HS-27A (cell line): ENCODE measurements around the gene CRYZ.
"Not testable (repeated sequence)": the region's sequence is repeated elsewhere in the genome, so short reads cannot be mapped to it uniquely, and the experiment has no call there.

ENCODE experiments used
- DNase-seq: peaks from one replicate; pipeline ENCODE4 v3.0.0-alpha.2; 2012; ENCODE audit warnings: low read depth, missing footprints

Gene CRYZ, protein sequence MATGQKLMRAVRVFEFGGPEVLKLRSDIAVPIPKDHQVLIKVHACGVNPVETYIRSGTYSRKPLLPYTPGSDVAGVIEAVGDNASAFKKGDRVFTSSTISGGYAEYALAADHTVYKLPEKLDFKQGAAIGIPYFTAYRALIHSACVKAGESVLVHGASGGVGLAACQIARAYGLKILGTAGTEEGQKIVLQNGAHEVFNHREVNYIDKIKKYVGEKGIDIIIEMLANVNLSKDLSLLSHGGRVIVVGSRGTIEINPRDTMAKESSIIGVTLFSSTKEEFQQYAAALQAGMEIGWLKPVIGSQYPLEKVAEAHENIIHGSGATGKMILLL

DNA sequence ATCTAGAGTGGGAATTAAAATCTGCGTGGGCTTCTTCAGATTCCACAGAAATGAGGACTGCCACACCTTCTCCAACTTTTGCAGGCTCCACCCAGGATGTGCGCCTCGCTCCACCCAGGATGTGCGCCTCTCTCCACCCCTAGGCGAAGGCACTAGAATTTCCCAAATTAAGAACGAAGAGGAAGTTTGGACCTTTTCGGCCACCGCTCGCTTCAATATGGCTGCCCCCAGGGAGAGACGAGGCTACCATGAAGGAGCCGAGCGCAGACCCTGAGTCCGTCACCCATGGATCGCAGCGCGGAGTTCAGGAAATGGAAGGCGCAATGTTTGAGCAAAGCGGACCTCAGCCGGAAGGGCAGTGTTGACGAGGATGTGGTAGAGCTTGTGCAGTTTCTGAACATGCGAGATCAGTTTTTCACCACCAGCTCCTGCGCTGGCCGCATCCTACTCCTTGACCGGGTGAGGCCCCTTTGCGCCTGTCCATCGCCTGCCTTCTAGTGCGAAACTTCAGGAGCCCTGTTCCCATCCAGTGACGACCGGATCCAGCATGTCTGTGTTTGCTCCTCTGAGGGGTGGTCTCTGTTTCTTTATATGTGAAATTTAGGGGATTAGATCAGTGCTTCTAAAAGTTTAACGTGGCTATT is at the start of gene CRYZ, which contains the start of gene TYW3:
Gene CRYZ, minus strand, starts transcription at position 91 of the 644 bp plus-strand sequence. CDS start 8,229 bp downstream, outside the sequence.
Gene TYW3, plus strand, starts transcription at position 193 of the 644 bp plus-strand sequence. Its CDS starts 93 bp downstream, at position 286.
- peak; percentile 94 for DNase-seq

DNA sequence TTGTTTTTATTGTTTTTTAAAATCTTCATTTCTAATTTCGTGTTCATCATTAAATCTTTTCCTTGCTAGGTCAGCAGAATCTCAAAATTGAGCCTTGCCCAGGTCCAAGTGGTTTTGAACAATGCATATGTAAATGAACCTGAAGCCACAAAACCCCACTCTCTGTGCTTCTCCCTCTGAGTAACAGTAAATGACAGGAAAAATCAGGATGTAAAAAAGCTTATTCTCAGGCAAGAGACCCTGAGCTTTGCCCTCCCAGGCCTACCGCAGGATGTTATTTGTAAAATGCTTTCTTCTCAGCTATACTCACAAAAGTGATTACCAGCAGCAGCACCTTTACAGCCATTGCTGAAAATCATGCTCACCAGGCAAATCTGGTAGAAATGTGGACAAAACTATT is 47.7 kb upstream of the CRYZ start:
- DNase-seq: no peak

DNA sequence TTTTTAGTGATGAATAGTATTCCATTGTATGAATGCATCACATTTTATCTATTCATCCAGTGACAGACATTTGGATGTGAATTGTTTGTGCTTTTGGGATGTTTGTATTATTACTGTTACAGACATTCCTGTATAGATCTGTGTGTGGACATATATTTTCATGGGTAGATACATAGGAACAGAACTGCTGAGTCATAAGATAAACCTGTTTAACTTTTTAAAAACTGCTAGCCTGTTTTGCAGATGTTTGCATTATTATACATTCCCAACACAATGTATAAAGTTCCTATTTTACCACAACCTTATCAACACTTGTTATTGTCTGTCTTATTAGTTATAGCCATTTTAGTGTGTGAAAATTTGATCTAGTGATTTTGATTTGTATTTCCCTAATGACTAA is 46.9 kb upstream of the CRYZ start:
- DNase-seq: no peak

DNA sequence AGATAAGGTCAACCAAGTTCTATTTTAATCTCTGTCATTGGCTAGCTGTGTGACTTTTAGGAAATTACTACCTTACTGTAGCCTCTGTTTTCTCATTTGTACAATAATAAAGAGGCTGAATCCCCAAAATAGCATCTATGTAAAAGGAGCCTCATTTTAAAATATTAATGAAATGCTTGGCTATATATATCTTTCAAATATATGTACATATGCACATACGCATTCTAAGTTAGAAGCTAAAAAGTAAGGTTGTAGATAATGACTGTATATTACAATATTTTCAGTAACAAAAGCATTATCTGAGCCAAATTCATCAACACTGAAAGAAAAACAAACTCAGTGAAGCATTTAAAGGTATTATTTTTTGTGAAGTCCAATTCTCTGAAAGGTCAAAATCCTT is 44.7 kb upstream of the CRYZ start:
- DNase-seq: no peak

DNA sequence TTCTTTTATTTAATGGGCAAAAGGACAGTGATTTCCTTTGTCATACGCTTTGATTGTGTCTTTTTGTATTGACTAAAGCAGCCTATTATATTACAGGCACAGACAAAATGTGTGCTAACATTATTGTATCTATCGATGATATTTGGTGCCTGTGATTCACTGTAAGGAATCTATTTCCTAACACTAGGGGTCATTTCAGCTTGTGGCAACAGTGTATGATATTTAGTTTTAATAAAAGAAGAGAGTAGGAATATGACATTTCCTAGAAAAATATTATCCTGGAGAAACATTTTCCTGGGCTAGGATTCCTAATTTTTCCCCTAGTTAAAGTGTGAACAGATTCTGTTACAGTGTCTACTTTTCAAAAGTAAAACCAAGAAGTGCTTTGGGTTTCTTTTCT is 42.9 kb upstream of the CRYZ start:
- DNase-seq: no peak

DNA sequence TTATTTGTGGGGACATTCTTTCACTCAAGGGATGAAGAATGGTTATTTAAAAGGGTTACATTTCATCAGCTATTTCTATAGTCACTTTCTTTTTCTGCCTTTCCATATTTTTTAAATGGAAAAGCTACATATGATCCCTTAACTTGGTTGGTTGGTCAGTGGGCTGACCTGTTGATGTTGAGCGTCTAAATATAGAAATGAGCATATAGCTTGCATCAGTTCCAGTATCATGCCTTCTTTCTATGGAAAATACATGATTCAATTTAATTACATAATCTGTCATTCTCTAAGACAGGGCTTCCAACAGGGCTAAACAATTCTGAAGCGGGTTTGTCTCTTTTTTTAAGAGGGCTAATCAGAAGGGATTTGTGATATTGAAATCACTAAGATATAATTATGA is 40.7 kb upstream of the CRYZ start:
- DNase-seq: no peak

DNA sequence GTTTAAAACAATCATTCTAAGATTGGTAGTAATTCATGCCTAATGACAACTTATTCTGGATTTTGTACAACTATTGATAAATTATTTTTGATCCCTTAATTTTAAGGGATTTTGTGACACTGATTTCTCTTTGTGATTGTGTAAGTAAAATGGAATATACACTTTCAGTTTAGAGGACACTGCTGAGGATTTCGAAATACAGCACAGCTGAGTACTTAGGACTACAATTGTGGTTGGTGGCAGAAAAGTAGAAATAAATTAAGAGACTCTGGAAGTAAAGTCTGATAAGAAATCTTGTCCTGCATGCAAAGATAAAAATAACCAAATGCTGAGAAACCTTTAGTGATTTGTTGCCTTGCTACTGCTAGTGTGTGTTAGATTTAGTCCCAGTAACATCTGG is 40.1 kb upstream of the CRYZ start:
- DNase-seq: no peak

DNA sequence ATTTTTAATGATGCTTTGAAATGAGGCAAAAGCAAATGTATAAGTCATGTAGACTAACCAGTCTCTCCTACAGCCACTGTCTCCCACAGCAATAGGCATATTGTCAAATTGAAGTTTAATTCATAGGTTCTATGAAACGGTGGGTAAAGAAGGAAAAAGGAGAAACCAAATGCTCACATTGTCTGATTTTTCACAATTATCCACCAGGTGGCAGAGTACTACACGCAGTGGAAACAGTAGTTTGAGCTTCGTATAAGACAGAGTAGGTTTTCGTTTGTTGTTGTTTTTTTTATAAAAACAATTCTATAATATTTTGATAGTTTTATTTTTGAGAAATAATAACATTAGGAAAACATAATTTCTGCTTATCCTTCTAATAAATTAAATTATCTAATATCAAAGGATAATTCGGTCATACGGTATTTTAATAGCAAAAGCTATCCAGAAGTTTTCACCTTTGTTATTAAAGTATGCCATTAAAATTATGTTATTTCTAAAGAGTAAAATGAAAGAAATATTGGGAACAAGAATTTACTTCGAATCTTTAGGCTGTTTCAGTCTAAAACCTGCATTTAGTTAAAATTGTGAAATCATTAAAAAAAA is 39.2 kb upstream of the CRYZ start:
- DNase-seq: peak; percentile 12

DNA sequence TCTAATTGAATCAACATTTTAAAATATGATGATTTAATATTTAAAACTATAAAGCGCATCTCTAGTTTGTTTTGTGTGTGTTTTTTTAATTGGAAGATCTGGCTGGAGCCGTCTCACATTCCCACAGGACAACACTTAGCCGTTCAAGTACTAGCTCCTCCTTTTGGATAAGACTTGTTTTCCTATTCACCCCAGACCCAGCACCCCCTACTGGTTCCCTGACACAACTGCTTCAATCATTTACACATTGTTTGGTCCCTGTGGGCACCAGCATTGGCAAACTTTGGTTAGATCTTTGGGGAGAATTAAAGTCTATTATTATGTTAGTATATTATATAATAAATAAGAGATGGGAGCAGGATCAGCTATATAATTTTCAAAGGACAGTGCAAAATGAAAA is 34.6 kb upstream of the CRYZ start:
- DNase-seq: peak; percentile 1

DNA sequence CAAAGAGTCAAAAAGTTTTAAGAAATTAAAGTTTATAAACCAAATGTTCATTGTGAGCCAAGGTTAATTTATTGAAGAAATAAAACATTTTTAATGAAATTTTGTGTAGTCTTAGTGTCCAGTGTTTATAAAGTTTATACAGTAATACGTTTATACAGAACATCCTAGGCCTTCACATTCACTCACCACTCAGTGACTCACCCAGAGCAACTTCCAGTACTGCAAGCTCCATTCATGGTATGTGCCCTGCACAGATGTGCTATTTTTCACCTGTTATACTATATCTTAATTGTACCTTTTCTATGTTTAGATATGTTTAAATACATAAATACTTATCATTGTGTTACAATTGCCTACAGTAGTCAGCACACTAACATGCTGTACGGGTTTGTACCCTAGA is 33.7 kb upstream of the CRYZ start:
- DNase-seq: no peak

DNA sequence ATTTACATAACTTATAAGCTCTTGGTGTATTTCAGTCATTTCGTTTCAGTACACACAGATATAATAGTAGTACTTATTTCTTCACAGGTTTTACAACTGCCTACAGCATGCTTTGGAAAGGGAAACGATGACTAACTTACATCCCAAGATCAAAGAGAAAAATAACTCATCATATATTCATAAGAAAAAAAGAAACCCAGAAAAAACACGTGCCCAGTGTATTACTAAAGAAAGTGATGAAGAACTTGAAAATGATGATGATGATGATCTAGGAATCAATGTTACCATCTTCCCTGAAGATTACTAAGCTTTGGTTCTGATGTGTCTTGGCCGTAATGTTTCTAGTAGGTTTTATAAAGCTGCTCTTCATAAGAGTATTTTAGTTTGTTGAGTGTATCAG is 31.0 kb upstream of the CRYZ start:
- DNase-seq: no peak

DNA sequence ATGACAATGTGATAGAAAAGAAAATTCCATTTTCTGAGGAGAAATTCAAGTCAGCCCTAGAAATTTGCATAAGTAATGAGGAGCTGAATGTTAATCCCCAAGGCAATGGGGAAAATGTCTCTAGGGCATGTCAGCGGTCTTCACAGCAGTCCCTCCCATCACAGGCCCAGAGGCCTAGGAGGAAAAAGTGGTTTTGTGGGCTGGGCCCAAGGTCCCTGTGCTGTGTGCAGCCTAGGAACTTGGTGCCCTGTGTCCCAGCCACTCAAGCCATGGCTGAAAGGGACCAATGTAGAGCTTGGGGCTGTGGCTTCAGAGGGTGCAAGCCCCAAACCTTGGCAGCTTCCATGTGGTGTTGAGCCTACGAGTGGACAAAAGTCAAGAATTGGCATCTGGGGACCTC is 23.8 kb upstream of the CRYZ start:
- DNase-seq: not testable (repeated sequence)

DNA sequence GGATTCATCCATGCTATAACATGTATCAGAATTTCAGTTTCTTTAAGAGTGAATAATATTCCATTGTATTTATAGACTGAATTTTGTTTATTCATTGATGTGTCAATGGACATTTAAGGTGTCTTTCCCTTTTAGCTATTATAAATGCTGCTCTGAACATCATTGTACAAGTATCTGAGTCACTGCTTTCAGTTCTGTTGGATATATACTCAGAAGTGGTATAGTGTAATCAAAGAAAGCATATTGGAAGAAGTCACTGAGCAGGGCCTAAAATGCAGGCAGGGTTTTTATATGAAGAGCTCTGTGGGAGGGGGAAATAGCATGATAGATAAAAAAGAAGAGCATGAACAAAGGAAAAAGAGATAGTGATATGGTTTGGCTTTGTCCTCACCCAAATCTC is 22.6 kb upstream of the CRYZ start:
- DNase-seq: no peak

DNA sequence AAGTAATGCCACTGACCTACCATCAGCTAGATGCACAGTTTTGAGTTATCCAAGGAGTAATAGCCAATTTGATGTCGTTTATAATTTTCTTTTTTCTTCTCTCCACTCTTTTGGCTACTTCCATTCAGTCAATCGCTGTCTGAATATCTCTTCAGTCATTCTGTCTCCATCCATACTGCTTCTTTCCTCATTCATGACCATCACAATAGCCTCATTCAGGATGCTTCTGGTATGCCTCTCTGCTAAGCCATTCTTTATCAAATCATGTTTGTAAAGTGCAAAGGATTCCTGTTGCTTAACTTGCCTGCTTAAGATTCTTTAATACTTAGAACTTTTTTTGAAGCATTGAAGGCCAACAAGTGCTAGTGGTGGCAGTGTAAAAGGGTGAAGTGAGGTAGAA is 20.3 kb upstream of the CRYZ start:
- DNase-seq: no peak

DNA sequence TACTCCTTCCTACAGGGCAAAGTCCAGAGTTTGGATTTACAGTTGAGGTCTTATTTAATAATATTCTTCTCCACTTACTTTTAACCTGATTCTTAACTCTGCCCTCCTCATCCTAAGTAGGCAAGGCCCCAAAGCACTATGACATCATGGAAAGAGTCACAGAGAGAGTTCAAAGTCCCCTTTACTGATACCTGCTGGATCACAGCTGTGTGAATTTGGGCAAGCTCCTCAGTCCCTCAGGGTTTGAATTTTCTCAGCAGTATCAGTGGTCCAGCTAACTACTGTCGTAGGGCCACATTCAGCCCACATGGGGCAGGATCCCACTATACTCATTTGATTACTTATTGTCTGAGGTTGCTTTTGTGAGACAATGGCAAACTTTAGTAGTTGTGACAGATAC is 16.1 kb upstream of the CRYZ start:
- no peak for DNase-seq

DNA sequence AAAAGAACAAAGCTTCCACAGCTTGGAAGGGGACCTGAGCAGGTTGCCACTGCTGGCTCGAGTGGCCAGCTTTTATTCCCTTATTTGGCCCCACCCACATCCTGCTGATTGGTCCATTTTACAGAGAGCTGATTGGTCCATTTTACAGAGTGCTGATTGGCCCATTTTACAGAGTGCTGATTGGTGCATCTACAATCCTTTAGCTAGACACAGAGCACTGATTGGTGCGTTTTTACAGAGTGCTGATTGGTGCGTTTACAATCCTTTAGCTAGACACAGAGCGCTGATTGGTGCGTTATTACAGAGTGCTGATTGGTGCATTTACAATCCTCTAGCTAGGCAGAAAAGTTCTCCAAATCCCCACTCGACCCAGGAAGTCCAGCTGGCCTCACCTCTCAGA is 12.4 kb upstream of the CRYZ start:
- not testable (repeated sequence) for DNase-seq

DNA sequence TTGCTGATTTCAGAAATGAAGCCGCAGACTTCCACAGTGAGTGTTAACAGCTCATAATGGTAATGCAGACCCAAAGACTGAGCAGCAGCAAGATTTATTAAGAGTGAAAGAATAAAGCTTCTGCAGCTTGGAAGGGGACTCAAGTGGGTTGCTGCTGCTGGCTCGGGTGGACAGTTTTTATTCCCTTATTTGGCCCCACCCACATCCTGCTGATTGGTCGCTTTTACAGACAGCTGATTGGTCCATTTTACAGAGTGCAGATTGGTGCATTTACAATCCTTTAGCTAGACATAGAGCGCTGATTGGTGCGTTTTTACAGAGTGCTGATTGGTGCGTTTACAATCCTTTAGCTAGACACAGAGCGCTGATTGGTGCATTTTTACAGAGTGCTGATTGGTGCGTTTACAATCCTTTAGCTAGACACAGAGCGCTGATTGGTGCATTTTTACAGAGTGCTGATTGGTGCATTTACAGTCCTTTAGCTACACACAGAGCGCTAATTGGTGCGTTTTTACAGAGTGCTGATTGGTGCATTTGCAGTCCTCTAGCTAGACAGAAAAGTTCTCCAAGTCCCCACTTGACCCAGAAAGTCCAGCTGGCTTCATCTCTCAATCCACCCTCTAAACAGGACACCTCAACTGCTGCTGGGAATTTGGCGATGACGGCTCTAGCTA is 7.6 kb upstream of the CRYZ start:
- DNase-seq: not testable (repeated sequence)

DNA sequence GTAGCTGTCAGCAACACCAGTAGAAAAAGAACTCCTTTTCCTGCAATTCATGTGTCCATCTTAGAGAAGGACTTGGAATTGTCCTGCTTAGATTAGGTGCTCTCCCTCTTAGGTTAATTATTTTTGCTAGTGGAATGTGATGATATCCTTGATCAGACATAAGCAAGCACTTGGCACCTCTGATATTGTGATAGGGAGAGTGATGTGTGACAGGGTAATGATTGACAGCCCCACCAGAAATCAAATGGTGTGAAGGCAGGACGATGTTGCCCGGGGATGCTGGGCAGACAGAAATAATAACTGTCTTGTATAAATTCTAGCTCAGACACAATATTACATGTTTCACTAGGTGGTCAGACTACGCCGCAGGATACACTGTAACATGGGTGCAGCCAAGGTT is 4.5 kb upstream of the CRYZ start:
- no peak for DNase-seq

DNA sequence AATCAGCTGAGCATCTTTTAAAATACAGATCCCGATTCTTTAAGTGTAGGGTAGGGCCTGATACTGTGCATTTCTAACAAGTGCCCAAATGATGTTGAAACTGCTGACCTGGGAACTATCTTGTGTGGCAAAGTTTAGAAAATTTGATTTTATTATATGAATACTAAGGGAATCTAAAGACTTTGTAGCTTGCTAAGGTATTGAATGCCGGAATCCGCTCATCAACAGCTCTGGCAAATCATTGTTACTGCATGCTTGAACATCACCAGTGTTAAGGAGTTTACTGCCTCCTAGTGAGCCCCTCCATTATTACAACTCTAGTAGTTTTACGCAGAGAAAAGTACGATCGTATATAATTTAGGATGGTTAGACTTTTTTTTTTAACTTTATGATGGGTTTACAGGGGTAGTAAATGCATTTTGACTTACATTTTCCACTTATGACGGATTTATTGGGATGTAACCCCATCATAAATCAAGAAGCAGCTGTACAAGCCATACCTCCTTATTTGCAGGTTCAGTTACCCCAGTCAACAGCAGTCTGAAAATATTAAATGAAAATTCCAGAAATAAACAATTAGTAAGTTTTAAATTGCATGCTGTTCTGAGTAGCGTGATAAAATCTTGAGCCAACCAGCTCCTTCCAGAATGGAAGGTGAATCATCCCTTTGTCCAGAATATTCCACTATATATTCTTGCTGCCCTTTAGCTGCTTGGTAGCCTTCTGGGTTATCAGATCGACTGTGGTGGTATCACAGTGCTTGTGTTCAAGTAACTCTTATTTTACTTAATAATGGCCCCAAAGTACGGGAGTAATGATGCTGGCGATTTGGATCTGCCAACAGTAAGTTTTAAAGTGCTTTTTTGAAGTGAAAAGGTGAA is 994 bp upstream of the CRYZ start:
- peak; percentile 62 for DNase-seq

DNA sequence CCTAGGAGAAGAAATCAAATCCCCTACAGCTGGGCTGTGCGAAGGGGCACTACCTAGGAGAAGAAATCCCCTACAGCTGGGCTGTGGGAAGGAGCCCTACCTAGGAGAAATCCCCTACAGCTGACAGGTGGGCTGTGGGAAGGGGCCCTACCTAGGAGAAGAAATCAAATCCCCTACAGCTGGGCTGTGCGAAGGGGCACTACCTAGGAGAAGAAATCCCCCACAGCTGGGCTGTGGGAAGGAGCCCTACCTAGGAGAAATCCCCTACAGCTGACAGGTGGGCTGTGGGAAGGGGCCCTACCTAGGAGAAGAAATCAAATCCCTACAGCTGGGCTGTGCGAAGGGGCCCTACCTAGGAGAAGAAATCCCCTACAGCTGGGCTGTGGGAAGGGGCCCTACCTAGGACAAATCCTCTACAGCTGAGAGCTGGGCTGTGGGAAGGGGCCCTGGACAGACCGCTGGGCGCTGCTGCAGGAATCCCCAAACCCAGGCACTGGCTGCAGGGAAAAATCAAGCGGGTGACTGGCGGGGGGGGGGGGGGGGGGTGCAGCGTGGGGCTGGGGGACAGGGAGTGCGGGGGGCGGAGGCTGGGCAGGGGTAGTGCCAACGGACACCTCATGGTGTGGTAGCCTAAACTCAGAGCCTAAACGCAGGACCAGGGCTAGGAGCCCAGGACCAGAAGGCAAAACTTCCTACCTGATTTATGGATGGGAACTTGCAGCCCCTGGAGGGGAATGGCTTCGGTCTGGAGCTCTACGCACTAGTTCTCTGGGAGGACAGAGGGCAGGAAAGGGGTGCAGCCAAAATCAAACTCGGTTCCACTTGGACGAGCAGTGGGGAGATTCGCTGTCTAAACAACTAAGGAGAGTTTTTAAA is 541 bp downstream of the CRYZ start:
- not testable (repeated sequence) for DNase-seq
